Endodermal cell (in vitro differentiated cells): ENCODE measurements around the gene TMEM229A. TPM values are rescaled to one million over a fixed set of nuclear protein-coding genes. Genes with fewer than 3 reads are reported as not detected.
"Not testable (repeated sequence)": the region's sequence is repeated elsewhere in the genome, so short reads cannot be mapped to it uniquely, and the experiment has no call there.

ENCODE experiments used
- DNase-seq: peaks from one replicate; pipeline ENCODE4 v3.0.0-alpha.2; 2017
- H3K27ac ChIP-seq: 2 replicates; pipeline ENCODE4 v1.5.1; 2013; ENCODE audit warnings: mild to moderate bottlenecking, low read depth, low read length, moderate library complexity
- H3K27me3 ChIP-seq: 2 replicates; pipeline ENCODE4 v1.6.1; 2013; ENCODE audit warnings: mild to moderate bottlenecking, low read length, moderate library complexity; ENCODE audit not compliant: insufficient read depth, control insufficient read depth, poor library complexity, severe bottlenecking
- H3K36me3 ChIP-seq: 2 replicates; pipeline ENCODE4 v1.7.0; 2013; ENCODE audit warnings: mild to moderate bottlenecking, low read length, moderate library complexity; ENCODE audit not compliant: control insufficient read depth, insufficient read depth
- H3K4me1 ChIP-seq: one replicate; pipeline ENCODE4 v1.7.0; 2013; ENCODE audit warnings: low read length; ENCODE audit not compliant: control insufficient read depth, insufficient read depth
- H3K4me3 ChIP-seq: 2 replicates; pipeline ENCODE4 v1.5.1; 2013; ENCODE audit warnings: mild to moderate bottlenecking, low read length, moderate library complexity
- H3K9ac ChIP-seq: 2 replicates; pipeline ENCODE4 v1.6.1; 2013; ENCODE audit warnings: mild to moderate bottlenecking, low read length, moderate library complexity; ENCODE audit not compliant: poor library complexity, severe bottlenecking; ENCODE audit errors: extremely low read depth
- H3K9me3 ChIP-seq: 2 replicates; pipeline ENCODE4 v1.6.1; 2013; ENCODE audit warnings: mild to moderate bottlenecking, low read length, moderate library complexity; ENCODE audit not compliant: control insufficient read depth
- H3K27ac Mint-ChIP-seq: 2 replicates; pipeline ENCODE4 v1.8.0; 2020; ENCODE audit warnings: mixed read lengths
- H3K27me3 Mint-ChIP-seq: 2 replicates; pipeline ENCODE4 v1.8.0; 2021; ENCODE audit warnings: mild to moderate bottlenecking, mixed read lengths; ENCODE audit not compliant: insufficient read depth
- H3K36me3 Mint-ChIP-seq: 2 replicates; pipeline ENCODE4 v1.8.0; 2020; ENCODE audit warnings: low read depth, mixed read lengths
- H3K4me1 Mint-ChIP-seq: 2 replicates; pipeline ENCODE4 v1.8.0; 2020; ENCODE audit warnings: mixed read lengths
- H3K4me3 Mint-ChIP-seq: 2 replicates; pipeline ENCODE4 v1.8.0; 2020; ENCODE audit warnings: mild to moderate bottlenecking, moderate library complexity, mixed read lengths
- H3K9me3 Mint-ChIP-seq: 2 replicates; pipeline ENCODE4 v1.8.0; 2020; ENCODE audit warnings: mild to moderate bottlenecking, mixed read lengths
- WGBS, 2 experiments: methylation state at CpG; one replicate each; pipeline versions ENCODE4 v1.1.5 to v1.1.7; 2013; ENCODE audit warnings: missing lambda C conversion rate in 2 of 2, mixed read lengths in 1 of 2; ENCODE audit not compliant: insufficient coverage in 1 of 2, insufficient read length in 1 of 2; 5-methylcytosine and 5-hydroxymethylcytosine counted together
- total RNA-seq, 2 donors: library from RNA; stranded (reverse); fragmentation: NEBNext Ultra II Directional in 1 of 2; extraction: Animal tissue kit (Norgen Biotek cat#: 25700) in 1 of 2; gene quantifications; 2 replicates in 1 of 2; 3 replicates in 1 of 2; pipeline ENCODE4 v1.2.1, GENCODE V29; 2021
- TF ChIP-seq, protein P1 (sequence below): fragments of 200-600 bp; sonication (generic); conservative IDR thresholded peaks from 2 replicates; pipeline ENCODE4 v1.5.0; 2021; ENCODE audit warnings: antibody characterized with exemption, mild to moderate bottlenecking

Gene TMEM229A
- total RNA-seq, 2 donors from 2014 or later: 0.31 to 1.5 TPM

DNA sequence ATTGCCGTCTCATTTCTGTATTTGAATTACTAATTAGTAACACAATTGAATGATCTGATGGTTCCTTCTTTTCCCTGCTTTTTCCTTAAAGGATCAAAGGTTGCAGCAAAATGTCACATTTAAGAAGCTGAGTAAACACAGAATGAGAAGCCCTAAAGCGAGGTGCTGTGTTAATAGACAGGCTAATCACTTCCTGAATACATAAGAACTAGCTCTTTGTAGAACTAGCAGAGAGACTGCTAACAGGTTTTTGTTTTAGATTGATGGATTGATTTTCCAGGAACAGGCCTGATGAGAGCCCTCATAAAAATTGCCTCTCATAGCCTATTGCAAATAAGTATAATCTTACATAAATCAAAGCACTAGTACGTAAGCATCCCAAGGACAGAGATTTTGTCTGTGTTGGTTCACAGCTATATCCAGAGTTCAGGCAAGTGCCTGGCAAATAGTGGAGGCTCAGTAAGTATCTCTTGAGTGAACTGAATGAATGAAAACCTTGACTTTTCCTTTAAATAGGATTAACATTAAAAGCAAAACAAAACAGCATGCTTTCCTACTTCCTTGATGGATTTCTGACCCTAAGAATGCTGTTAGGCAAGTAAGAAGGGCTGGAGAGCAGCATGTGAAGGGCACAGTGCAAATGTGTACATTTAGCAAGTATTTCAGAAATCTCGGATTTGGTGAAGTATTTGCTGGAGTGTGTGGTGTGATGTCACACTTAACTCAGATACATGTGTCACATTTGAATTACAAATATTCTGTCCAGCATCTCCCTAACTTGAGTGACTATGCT is 3.3 kb downstream of the TMEM229A start:
- H3K9me3 ChIP-seq: no peaks in the 10 kb centered on the region
- H3K27me3 Mint-ChIP-seq: peaks cover 28% of the 10 kb centered on the region
- H3K9ac ChIP-seq: no peak overlapping the region
- peaks cover 23% of the 10 kb centered on the region for H3K27me3 ChIP-seq
- H3K36me3 Mint-ChIP-seq: no peaks in the 10 kb centered on the region
- H3K27ac ChIP-seq: no peak overlapping the region
- no peaks in the 10 kb centered on the region for H3K36me3 ChIP-seq
- DNase-seq: no peak
- no peak overlapping the region for H3K4me3 Mint-ChIP-seq
- H3K9me3 Mint-ChIP-seq: no peaks in the 10 kb centered on the region
- no peak overlapping the region for H3K4me3 ChIP-seq
- peaks cover 23% of the 10 kb centered on the region for H3K4me1 Mint-ChIP-seq
- TF ChIP-seq, protein P1, sequence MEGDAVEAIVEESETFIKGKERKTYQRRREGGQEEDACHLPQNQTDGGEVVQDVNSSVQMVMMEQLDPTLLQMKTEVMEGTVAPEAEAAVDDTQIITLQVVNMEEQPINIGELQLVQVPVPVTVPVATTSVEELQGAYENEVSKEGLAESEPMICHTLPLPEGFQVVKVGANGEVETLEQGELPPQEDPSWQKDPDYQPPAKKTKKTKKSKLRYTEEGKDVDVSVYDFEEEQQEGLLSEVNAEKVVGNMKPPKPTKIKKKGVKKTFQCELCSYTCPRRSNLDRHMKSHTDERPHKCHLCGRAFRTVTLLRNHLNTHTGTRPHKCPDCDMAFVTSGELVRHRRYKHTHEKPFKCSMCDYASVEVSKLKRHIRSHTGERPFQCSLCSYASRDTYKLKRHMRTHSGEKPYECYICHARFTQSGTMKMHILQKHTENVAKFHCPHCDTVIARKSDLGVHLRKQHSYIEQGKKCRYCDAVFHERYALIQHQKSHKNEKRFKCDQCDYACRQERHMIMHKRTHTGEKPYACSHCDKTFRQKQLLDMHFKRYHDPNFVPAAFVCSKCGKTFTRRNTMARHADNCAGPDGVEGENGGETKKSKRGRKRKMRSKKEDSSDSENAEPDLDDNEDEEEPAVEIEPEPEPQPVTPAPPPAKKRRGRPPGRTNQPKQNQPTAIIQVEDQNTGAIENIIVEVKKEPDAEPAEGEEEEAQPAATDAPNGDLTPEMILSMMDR: no peak
- no peaks in the 10 kb centered on the region for H3K4me1 ChIP-seq
- WGBS, 2 experiments: 43 to 67% methylated on average over 1 to 3 of the region's 4 CpGs
- no peak overlapping the region for H3K27ac Mint-ChIP-seq

DNA sequence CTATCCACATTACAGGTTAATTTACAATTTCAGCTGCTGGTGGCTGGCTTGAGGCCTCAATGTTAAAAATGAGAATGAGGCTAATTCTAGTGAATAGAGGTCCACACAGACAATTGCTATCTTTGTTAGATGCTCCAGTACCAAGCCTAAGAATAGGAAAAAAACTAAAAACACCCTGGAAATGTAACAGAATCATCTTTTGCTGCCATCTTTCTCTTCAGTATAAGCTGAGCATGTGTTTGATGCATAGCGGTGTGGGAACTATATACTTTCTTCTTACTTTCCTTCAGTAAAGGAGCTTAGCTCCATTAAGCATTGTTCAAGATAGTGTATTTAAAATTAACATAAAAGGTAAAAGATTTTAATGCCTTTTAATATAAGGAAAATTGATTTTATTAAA is 5.6 kb downstream of the TMEM229A start:
- peaks cover 11% of the 10 kb centered on the region for H3K27me3 ChIP-seq
- H3K9ac ChIP-seq: no peak overlapping the region
- H3K27ac Mint-ChIP-seq: no peak overlapping the region
- H3K36me3 ChIP-seq: no peaks in the 10 kb centered on the region
- no peaks in the 10 kb centered on the region for H3K36me3 Mint-ChIP-seq
- DNase-seq: no peak
- no peaks in the 10 kb centered on the region for H3K9me3 ChIP-seq
- WGBS, 2 experiments: 100% methylated on average over 1 of the region's 1 CpG; no CpG with 5 or more reads in 1 of the 2 experiments
- H3K4me1 Mint-ChIP-seq: peaks cover 20% of the 10 kb centered on the region
- H3K4me1 ChIP-seq: no peaks in the 10 kb centered on the region
- H3K4me3 ChIP-seq: no peak overlapping the region
- no peak overlapping the region for H3K4me3 Mint-ChIP-seq
- H3K27me3 Mint-ChIP-seq: peaks cover 14% of the 10 kb centered on the region
- TF ChIP-seq, protein P1: no peak
- no peaks in the 10 kb centered on the region for H3K9me3 Mint-ChIP-seq
- H3K27ac ChIP-seq: no peak overlapping the region

DNA sequence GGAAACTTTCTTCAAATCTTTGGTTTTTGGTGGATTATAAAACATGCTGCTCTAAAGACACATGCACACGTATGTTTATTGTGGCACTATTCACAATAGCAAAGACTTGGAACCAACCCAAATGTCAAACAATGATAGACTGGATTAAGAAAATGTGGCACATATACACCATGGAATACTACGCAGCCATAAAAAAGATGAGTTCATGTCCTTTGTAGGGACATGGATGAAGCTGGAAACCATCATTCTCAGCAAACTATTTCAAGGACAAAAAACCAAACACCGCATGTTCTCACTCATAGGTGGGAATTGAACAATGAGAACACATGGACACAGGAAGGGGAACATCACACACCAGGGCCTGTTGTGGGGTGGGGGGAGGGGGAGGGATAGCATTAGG is 8.5 kb downstream of the TMEM229A start:
- H3K9ac ChIP-seq, H3K9me3 Mint-ChIP-seq, DNase-seq, H3K36me3 ChIP-seq, H3K27ac Mint-ChIP-seq, H3K4me3 ChIP-seq, H3K4me3 Mint-ChIP-seq, H3K4me1 ChIP-seq, H3K36me3 Mint-ChIP-seq, H3K27me3 Mint-ChIP-seq, H3K27me3 ChIP-seq, H3K4me1 Mint-ChIP-seq, H3K27ac ChIP-seq, H3K9me3 ChIP-seq: not testable (repeated sequence)
- WGBS, 2 experiments: 100% methylated on average over 1 of the region's 3 CpGs; no CpG with 5 or more reads in 1 of the 2 experiments
